Keratinocyte (primary cell): ENCODE data around the gene DEDD. TPM values are rescaled to one million over a fixed set of nuclear protein-coding genes. Genes with fewer than 3 reads are reported as not detected.

Source experiments
- DNase-seq: peaks from one replicate; pipeline ENCODE4 v3.0.0-alpha.2; 2011; ENCODE audit warnings: low read depth, missing footprints, low spot score
- FAIRE-seq: peaks from 2 replicates; lab custom pipeline; 2011; peaks lifted over from hg19 to GRCh38; lab: Jason Lieb, UNC
- H2AFZ ChIP-seq: 2 replicates; pipeline ENCODE4 v1.6.0; 2012; ENCODE audit warnings: low read length, control low read depth, inconsistent platforms; ENCODE audit not compliant: control insufficient read depth
- H3K27ac ChIP-seq: 2 replicates; pipeline ENCODE4 v1.5.1; 2011; ENCODE audit warnings: low read length; ENCODE audit not compliant: control insufficient read depth, insufficient read depth
- H3K27me3 ChIP-seq: 3 replicates; pipeline ENCODE4 v1.6.0; 2011; ENCODE audit warnings: low read length; ENCODE audit not compliant: control insufficient read depth, insufficient read depth; ENCODE audit errors: extremely low read depth
- H3K36me3 ChIP-seq, 2 experiments: 2 replicates in 1 of 2; 3 replicates in 1 of 2; pipeline ENCODE4 v1.5.1; 2011; ENCODE audit warnings: low read length in 2 of 2, mild to moderate bottlenecking in 1 of 2; ENCODE audit not compliant: control insufficient read depth in 2 of 2, insufficient read depth in 2 of 2; ENCODE audit errors: extremely low read depth in 1 of 2
- H3K4me1 ChIP-seq: 3 replicates; pipeline ENCODE4 v1.5.1; 2011; ENCODE audit warnings: low read length; ENCODE audit not compliant: control insufficient read depth, insufficient read depth; ENCODE audit errors: extremely low read depth
- H3K4me2 ChIP-seq: 3 replicates; pipeline ENCODE4 v1.6.0; 2011; ENCODE audit warnings: low read depth, low read length; ENCODE audit not compliant: control insufficient read depth, insufficient read depth; ENCODE audit errors: extremely low read depth
- H3K4me3 ChIP-seq, 3 experiments: fragments of 200-600 bp in 1 of 3; sonication (generic) in 1 of 3; 2 replicates in 2 of 3; 3 replicates in 1 of 3; pipeline ENCODE4 v1.5.1; 2011 to 2016; ENCODE audit warnings: low read length in 3 of 3, mild to moderate bottlenecking in 3 of 3, control low read depth in 2 of 3, inconsistent platforms in 1 of 3, low read depth in 1 of 3, mixed read lengths in 1 of 3, mixed run types in 1 of 3, moderate library complexity in 1 of 3; ENCODE audit not compliant: control insufficient read depth in 2 of 3, insufficient read depth in 2 of 3; ENCODE audit errors: extremely low read depth in 1 of 3
- H3K79me2 ChIP-seq: 2 replicates; pipeline ENCODE4 v1.6.0; 2012; ENCODE audit warnings: low read length; ENCODE audit not compliant: control insufficient read depth, insufficient read depth
- H3K9ac ChIP-seq: 3 replicates; pipeline ENCODE4 v1.6.0; 2011; ENCODE audit warnings: low read length; ENCODE audit not compliant: control insufficient read depth, insufficient read depth; ENCODE audit errors: extremely low read depth
- H3K9me1 ChIP-seq: 3 replicates; pipeline ENCODE4 v1.6.0; 2011; ENCODE audit warnings: low read length; ENCODE audit not compliant: control insufficient read depth, insufficient read depth; ENCODE audit errors: extremely low read depth
- H3K9me3 ChIP-seq: 2 replicates; pipeline ENCODE4 v1.5.1; 2012; ENCODE audit warnings: low read depth, low read length; ENCODE audit not compliant: control insufficient read depth
- H4K20me1 ChIP-seq: 3 replicates; pipeline ENCODE4 v1.6.0; 2011; ENCODE audit warnings: low read length; ENCODE audit not compliant: control insufficient read depth, insufficient read depth; ENCODE audit errors: extremely low read depth
- CTCF ChIP-seq, 3 experiments: IDR thresholded peaks in 1 of 3; conservative IDR thresholded peaks in 1 of 3; optimal IDR thresholded peaks in 1 of 3; 2 replicates in 2 of 3; 3 replicates in 1 of 3; pipeline versions ENCODE3 to v1.5.1; 2011; ENCODE audit warnings: low read length in 3 of 3, mild to moderate bottlenecking in 3 of 3, moderate library complexity in 2 of 3, control low read depth in 1 of 3, inconsistent platforms in 1 of 3; ENCODE audit not compliant: insufficient read depth in 2 of 3; ENCODE audit errors: extremely low read depth in 1 of 3
- EZH2 ChIP-seq: IDR thresholded peaks from one replicate; pipeline ENCODE4 v1.6.1; 2012; ENCODE audit warnings: inconsistent platforms, mild to moderate bottlenecking, low read length, moderate library complexity
- dilution Hi-C: fragments of 300-500 bp; cut with MboI; formaldehyde crosslinking; loops from one replicate; pipeline ENCODE4 v1.7.0; 2020; ENCODE audit warnings: low sequenced_read_pairs; ENCODE audit not compliant: extremely low pct_ligation_motif_present
- polyA plus RNA-seq, 5 experiments: library from polyadenylated mRNA; depleted of rRNA in 3 of 5; stranded (reverse) in 3 of 5; stranded (forward) in 1 of 5; unstranded in 1 of 5; fragments of >200 nt; gene quantifications; 1 replicate in 1 of 5; 2 replicates in 3 of 5; 3 replicates in 1 of 5; pipeline versions ENCODE4 v1.2.1 to v1.2.3, GENCODE V29; 2011 to 2012; ENCODE audit warnings: missing spikeins in 2 of 5, low read depth in 1 of 5, low replicate concordance in 1 of 5

Gene DEDD
- polyA plus RNA-seq, 1 donor (not counting 4 experiments of a cell fraction or from before 2014, with no cell fraction given) = 33.0 TPM

GRCh38 chr1:161163793-161164192 lies 31.3 kb upstream of the DEDD start:
- Histone ChIP-seq H2AFZ (no peak overlapping the region), H3K9me1 (no peaks in the 10 kb centered on the region), H3K36me3 (peaks cover 7 to 27% of the 10 kb centered on the region in 2 experiments), H3K27me3 (no peaks in the 10 kb centered on the region), H3K9ac (no peak overlapping the region), H3K4me3 (no peak overlapping the region), H3K27ac (no peak overlapping the region), H3K4me2 (no peak overlapping the region), H3K79me2 (peaks cover 15% of the 10 kb centered on the region), H3K4me1 (peaks cover 23% of the 10 kb centered on the region), H3K9me3 (no peaks in the 10 kb centered on the region), H4K20me1 (no peaks in the 10 kb centered on the region)
- dilution Hi-C loops = no loop called here
- TF ChIP-seq CTCF (optimal IDR thresholded peaks at IDR 0.05 in 1 of 3, IDR thresholded peaks at IDR 0.05 in 1 of 3, conservative IDR thresholded peaks at IDR 0.05 in 1 of 3; ENCODE audit: extremely low read depth in 1 of 3, insufficient read depth in 2 of 3, low read length in 3 of 3) = no peak
- TF ChIP-seq EZH2 = no peak
- DNase-seq (no peak), FAIRE-seq (no peak)

- no peaks in the 10 kb centered on the region for H3K9me1 ChIP-seq
These were observed 30.3 kb upstream of the DEDD start for GRCh38 chr1:161162806-161163205.

More at GRCh38 chr1:161162806-161163205, 30.3 kb upstream of the DEDD start:
- no peak overlapping the region for H3K27ac ChIP-seq
- H3K9ac ChIP-seq = no peak overlapping the region
- peaks cover 9 to 27% of the 10 kb centered on the region in 2 experiments for H3K36me3 ChIP-seq
- DNase-seq = no peak
- no peaks in the 10 kb centered on the region for H4K20me1 ChIP-seq
- H3K4me2 ChIP-seq = no peak overlapping the region
- FAIRE-seq = no peak
- H3K4me1 ChIP-seq = peaks cover 33% of the 10 kb centered on the region
- H3K27me3 ChIP-seq = no peaks in the 10 kb centered on the region
- dilution Hi-C loops = no loop called here
- H2AFZ ChIP-seq = no peak overlapping the region
- no peak for TF ChIP-seq CTCF (optimal IDR thresholded peaks at IDR 0.05 in 1 of 3, IDR thresholded peaks at IDR 0.05 in 1 of 3, conservative IDR thresholded peaks at IDR 0.05 in 1 of 3; ENCODE audit: extremely low read depth in 1 of 3, insufficient read depth in 2 of 3, low read length in 3 of 3)
- no peak for TF ChIP-seq EZH2
- H3K4me3 ChIP-seq = no peak overlapping the region
- no peaks in the 10 kb centered on the region for H3K9me3 ChIP-seq
- H3K79me2 ChIP-seq = peaks cover 15% of the 10 kb centered on the region
